Uterus (tissue), 4 donors: ENCODE results near the gene ACOD1. TPM values are rescaled to one million over a fixed set of nuclear protein-coding genes. Genes with fewer than 3 reads are reported as not detected.
"Not testable (repeated sequence)": the region's sequence is repeated elsewhere in the genome, so short reads cannot be mapped to it uniquely, and the experiment has no call there.

ENCODE experiments used
- DNase-seq, 2 donors: peaks; one replicate each; pipeline ENCODE4 v3.0.0-alpha.2; 2019 to 2020
- H3K27ac ChIP-seq, 2 donors: fragments of 200-600 bp; sonication (generic); 1 replicate in 1 of 2; 2 replicates in 1 of 2; pipeline ENCODE4 v1.5.1; 2016 to 2018
- H3K27me3 ChIP-seq, 2 donors: fragments of 200-600 bp; sonication (generic); one replicate each; pipeline ENCODE4 v1.5.1; 2018 to 2019; ENCODE audit warnings: control low read depth in 1 of 2
- H3K36me3 ChIP-seq, 2 donors: fragments of 200-600 bp; sonication (generic); one replicate each; pipeline ENCODE4 v1.5.1; 2019; ENCODE audit warnings: control low read depth in 1 of 2
- H3K4me1 ChIP-seq, 2 donors: fragments of 200-600 bp; sonication (generic); one replicate each; pipeline ENCODE4 v1.5.1; 2018 to 2019; ENCODE audit warnings: control low read depth in 1 of 2
- H3K4me3 ChIP-seq, 2 donors: fragments of 200-600 bp; sonication (generic); 1 replicate in 1 of 2; 2 replicates in 1 of 2; pipeline ENCODE4 v1.5.1; 2018 to 2019; ENCODE audit warnings: mild to moderate bottlenecking in 1 of 2
- H3K9me3 ChIP-seq, 2 donors: fragments of 200-600 bp; sonication (generic); one replicate each; pipeline ENCODE4 v1.5.1; 2019; ENCODE audit warnings: control low read depth in 1 of 2
- POLR2A ChIP-seq, 2 donors: fragments of 450-650 bp; IDR thresholded peaks; one replicate each; pipeline ENCODE4 v1.6.1; 2016; ENCODE audit warnings: antibody characterized with exemption in 2 of 2, mild to moderate bottlenecking in 1 of 2, moderate library complexity in 1 of 2
- intact Hi-C: fragments of 100-400 bp; cut with DNase I; formaldehyde crosslinking; loops from one replicate; pipeline ENCODE4 v1.15.1; 2023; ENCODE audit warnings: low total_unique reads
- total RNA-seq, 4 donors: library from RNA; depleted of rRNA in 3 of 4; stranded (reverse); fragments of >200 nt in 3 of 4; gene quantifications; one replicate each; pipeline versions ENCODE4 v1.1.0 to v1.2.4, GENCODE V29; 2014 to 2023
- TF ChIP-seq, protein P1 (sequence below), 4 experiments: fragments of 200-600 bp in 2 of 4; fragments of 450-650 bp in 2 of 4; sonication (generic) in 2 of 4; IDR thresholded peaks; one replicate each; pipeline ENCODE4 v1.5.1; 2016 to 2019; ENCODE audit warnings: antibody characterized with exemption in 4 of 4, mild to moderate bottlenecking in 2 of 4, moderate library complexity in 1 of 4
- donor health status: DM: yes; HTN: yes; CAD: no.

The ACOD1 gene
- total RNA-seq, 4 donors from 2014 or later, result not detected

DNA sequence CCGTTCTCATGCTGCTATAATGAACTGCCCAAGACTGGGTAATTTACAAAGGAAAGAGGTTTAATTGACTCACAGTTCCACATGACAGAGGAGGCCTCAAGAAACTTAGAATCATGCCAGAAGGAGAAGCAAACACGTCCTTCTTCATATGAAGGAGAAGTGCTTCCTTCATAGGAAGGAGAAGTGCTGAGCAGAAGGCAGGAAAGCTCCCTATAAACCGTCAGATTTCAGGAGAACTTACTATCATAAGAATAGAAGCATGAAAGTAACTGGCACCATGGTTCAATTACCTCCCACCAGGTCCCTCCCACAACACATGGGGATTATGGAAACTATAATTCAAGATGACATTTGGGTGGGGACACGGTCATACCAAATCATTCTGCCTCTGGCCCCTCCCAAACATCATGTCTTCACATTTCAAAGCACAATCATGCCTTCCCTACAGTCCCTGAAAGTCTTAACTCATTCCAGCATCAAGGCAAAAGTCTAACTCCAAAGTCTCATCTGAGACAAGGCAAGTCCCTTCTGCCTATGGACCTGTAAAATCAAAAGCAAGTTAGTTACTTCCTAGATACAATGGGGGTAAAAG lies 10.6 kb downstream of the ACOD1 start:
- H3K4me1 ChIP-seq, result no peaks in the 10 kb centered on the region
- no peak overlapping the region for H3K27ac ChIP-seq
- DNase-seq, result no peak
- no peak for TF ChIP-seq POLR2A (IDR thresholded peaks at IDR 0.05)
- TF ChIP-seq, protein P1, sequence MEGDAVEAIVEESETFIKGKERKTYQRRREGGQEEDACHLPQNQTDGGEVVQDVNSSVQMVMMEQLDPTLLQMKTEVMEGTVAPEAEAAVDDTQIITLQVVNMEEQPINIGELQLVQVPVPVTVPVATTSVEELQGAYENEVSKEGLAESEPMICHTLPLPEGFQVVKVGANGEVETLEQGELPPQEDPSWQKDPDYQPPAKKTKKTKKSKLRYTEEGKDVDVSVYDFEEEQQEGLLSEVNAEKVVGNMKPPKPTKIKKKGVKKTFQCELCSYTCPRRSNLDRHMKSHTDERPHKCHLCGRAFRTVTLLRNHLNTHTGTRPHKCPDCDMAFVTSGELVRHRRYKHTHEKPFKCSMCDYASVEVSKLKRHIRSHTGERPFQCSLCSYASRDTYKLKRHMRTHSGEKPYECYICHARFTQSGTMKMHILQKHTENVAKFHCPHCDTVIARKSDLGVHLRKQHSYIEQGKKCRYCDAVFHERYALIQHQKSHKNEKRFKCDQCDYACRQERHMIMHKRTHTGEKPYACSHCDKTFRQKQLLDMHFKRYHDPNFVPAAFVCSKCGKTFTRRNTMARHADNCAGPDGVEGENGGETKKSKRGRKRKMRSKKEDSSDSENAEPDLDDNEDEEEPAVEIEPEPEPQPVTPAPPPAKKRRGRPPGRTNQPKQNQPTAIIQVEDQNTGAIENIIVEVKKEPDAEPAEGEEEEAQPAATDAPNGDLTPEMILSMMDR (IDR thresholded peaks at IDR 0.05), result no peak
- H3K9me3 ChIP-seq, result peaks cover 0 to 3% of the 10 kb centered on the region in 2 donors
- intact Hi-C loops, result no loop called here
- H3K27me3 ChIP-seq, result no peaks in the 10 kb centered on the region
- no peaks in the 10 kb centered on the region for H3K36me3 ChIP-seq
- H3K4me3 ChIP-seq, result no peak overlapping the region

DNA sequence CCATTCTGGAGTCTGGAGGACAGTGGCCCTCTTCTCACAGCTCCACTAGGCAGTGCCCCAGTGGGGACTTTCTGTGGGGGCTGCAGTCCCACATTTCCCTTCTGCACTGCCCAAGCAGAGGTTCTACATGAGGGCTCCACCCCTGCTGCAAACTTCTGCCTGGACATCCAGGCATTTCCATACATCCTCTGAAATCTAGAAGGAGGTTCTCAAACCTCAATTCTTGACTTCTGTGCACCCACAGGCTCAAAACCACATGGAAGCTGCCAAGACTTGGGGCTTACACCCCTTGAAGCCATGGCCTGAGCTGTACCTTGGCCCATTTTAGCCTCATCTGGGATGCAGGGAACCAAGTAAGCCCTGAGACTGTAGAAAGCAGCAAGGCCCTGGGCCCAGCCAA lies 11.4 kb downstream of the ACOD1 start:
- intact Hi-C loops, H3K9me3 ChIP-seq, H3K27me3 ChIP-seq, H3K27ac ChIP-seq, H3K36me3 ChIP-seq, DNase-seq, H3K4me1 ChIP-seq, H3K4me3 ChIP-seq: not testable (repeated sequence)

DNA sequence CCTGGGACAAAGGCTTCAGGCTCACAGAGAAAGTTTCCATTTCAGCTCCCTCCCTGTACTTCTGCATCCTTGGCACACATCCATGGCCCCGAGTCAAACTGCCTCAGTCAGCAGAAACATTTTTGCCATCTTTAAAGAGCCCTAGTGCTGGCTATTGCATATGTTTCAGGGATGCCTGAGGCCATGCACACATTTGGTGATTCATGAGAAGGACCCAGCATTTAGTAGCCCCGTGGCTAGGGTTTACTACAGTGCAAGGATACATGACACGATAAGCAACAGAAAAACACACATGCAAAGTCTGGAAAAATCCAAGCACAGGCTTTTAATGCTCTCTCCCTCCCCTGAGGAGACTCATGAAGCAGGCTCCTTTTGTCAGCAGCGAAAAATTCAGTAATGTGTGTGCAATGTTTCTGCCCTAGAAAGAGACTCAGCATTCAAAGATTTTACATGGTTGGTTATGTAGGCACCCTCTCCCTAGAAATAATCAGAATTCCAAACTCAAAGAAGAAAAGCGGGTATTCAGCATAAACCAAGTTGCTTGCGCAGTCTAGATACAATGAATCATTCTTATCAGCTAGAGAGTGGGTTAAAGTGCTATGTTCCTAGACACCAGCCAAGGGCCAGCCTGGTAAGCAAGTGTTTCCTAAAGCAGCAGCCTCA lies 17.6 kb downstream of the ACOD1 start:
- peak; percentile 26 to 33 for DNase-seq
- Histone ChIP-seq H3K27me3 (no peaks in the 10 kb centered on the region), H3K9me3 (peaks cover 0 to 3% of the 10 kb centered on the region in 2 donors), H3K36me3 (no peaks in the 10 kb centered on the region), H3K4me1 (peaks cover 0 to 4% of the 10 kb centered on the region in 2 donors), H3K4me3 (no peak overlapping the region), H3K27ac (no peak overlapping the region)
- intact Hi-C loops, result no loop called here
- no peak for TF ChIP-seq POLR2A (IDR thresholded peaks at IDR 0.05)
- TF ChIP-seq, protein P1 (IDR thresholded peaks at IDR 0.05), result no peak

DNA sequence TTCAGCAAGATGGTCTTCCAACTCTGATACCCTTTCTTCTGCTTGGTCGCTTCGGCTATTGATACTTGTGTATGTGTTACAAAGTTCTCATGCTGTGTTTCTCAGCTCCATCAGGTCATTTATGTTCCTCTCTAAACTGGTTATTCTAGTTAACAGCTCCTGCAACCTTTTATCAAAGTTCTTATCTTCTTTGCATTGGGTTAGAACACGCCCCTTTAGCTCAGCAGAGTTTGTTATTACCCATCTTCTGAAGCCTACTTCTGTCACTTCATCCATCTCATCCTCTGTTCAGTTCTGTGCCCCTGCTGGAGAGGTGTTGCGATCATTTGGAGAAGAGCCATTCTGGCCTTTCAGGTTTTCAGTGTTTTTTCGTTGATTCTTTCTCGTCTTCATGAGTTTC lies 18.7 kb downstream of the ACOD1 start:
- H3K4me1 ChIP-seq, result peaks cover 0 to 4% of the 10 kb centered on the region in 2 donors
- no peak overlapping the region for H3K4me3 ChIP-seq
- no peaks in the 10 kb centered on the region for H3K36me3 ChIP-seq
- peaks cover 0 to 3% of the 10 kb centered on the region in 2 donors for H3K9me3 ChIP-seq
- intact Hi-C loops, result no loop called here
- H3K27ac ChIP-seq, result no peak overlapping the region
- no peak for TF ChIP-seq POLR2A (IDR thresholded peaks at IDR 0.05)
- TF ChIP-seq, protein P1 (IDR thresholded peaks at IDR 0.05), result no peak
- DNase-seq, result no peak
- no peaks in the 10 kb centered on the region for H3K27me3 ChIP-seq

DNA sequence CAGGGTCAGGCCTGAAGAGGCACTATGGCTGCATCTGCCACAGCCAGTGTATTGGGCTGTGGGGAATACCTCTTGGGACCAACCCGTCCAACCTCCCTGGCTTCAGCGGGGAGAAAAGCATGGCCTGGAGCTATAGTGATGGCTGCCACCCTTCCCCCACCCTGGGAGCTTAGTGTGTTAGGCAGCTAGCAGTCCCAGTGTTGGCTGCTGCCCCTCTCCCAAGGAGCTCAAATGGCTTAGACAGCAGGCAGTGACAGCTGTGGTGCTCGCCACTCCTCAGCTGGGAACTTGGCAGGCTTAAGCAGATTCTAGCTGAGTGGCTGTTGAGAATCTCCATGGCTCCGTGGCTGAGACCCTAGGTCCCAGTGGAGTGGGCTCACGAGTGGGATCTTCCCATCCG lies 19.7 kb downstream of the ACOD1 start:
- peaks cover 0 to 4% of the 10 kb centered on the region in 2 donors for H3K4me1 ChIP-seq
- TF ChIP-seq POLR2A (IDR thresholded peaks at IDR 0.05), result no peak
- TF ChIP-seq, protein P1 (IDR thresholded peaks at IDR 0.05), result no peak
- H3K9me3 ChIP-seq, result no peaks in the 10 kb centered on the region
- H3K27me3 ChIP-seq, result no peaks in the 10 kb centered on the region
- no peaks in the 10 kb centered on the region for H3K36me3 ChIP-seq
- no peak overlapping the region for H3K4me3 ChIP-seq
- intact Hi-C loops, result no loop called here
- no peak for DNase-seq
- no peak overlapping the region for H3K27ac ChIP-seq
